NCI-H2227 (cell line): ENCODE results near the gene ZNF155.

ENCODE experiments used
- DNase-seq: peaks from one replicate; lab custom pipeline; 2025; ENCODE audit not compliant: unreplicated experiment; lab: John Stamatoyannopoulos, UW

Gene ZNF155

GRCh38 chr19:44003461-44004009 is 19.5 kb downstream of the ZNF155 start:
- no peak for DNase-seq

GRCh38 chr19:44005973-44006372 is 22.0 kb downstream of the ZNF155 start:
- no peak for DNase-seq

GRCh38 chr19:44007473-44007872 is 23.5 kb downstream of the ZNF155 start:
- DNase-seq = no peak

GRCh38 chr19:44010468-44010867 is 26.5 kb downstream of the ZNF155 start:
- DNase-seq = no peak

- DNase-seq = no peak
Observed at GRCh38 chr19:44019498-44019897, 35.5 kb downstream of the ZNF155 start.

GRCh38 chr19:44021221-44021620 is 37.2 kb downstream of the ZNF155 start:
- DNase-seq = no peak

- DNase-seq = no peak
Observed at GRCh38 chr19:44024900-44025216, 40.9 kb downstream of the ZNF155 start.

GRCh38 chr19:44025217-44025936 is 41.4 kb downstream of the ZNF155 start, which contains the start of gene ZNF222:
TSS of gene ZNF222 (plus strand) at chr19:44025379. CDS start at chr19:44025437, 58 bp downstream.
- peak; percentile 78 for DNase-seq

- DNase-seq = no peak
Observed at GRCh38 chr19:44026622-44027021, 42.6 kb downstream of the ZNF155 start.

GRCh38 chr19:44032001-44032610 is 48.1 kb downstream of the ZNF155 start:
- DNase-seq = no peak

GRCh38 chr19:44042147-44042546 is 58.2 kb downstream of the ZNF155 start:
- DNase-seq = no peak
